ENCODE data around the gene SCRN1. TPM values are rescaled to one million over a fixed set of nuclear protein-coding genes. Genes with fewer than 3 reads are reported as not detected.
"Not testable (repeated sequence)": the region's sequence is repeated elsewhere in the genome, so short reads cannot be mapped to it uniquely, and the experiment has no call there.

SCRN1 gene
- total RNA-seq, 1 donor, result 113 TPM

GRCh38 chr7:29971566-29972314 is 17.9 kb downstream of the SCRN1 start:
- DNase-seq (ENCODE audit: low read depth), result no peak
- no peak for TF ChIP-seq CTCF (IDR thresholded peaks at IDR 0.05; ENCODE audit: insufficient read depth, low read depth, low read length)
- H3K4me3 ChIP-seq (ENCODE audit: low read depth, low read length), result no peak overlapping the region

GRCh38 chr7:29970158-29970557 is 19.4 kb downstream of the SCRN1 start:
- no peak for TF ChIP-seq CTCF (IDR thresholded peaks at IDR 0.05; ENCODE audit: insufficient read depth, low read depth, low read length)
- no peak overlapping the region for H3K4me3 ChIP-seq (ENCODE audit: low read depth, low read length)
- DNase-seq (ENCODE audit: low read depth), result no peak

- DNase-seq (ENCODE audit: low read depth), result no peak
- no peak overlapping the region for H3K4me3 ChIP-seq (ENCODE audit: low read depth, low read length)
- no peak for TF ChIP-seq CTCF (IDR thresholded peaks at IDR 0.05; ENCODE audit: insufficient read depth, low read depth, low read length)
Observed at GRCh38 chr7:29969738-29970137, 19.9 kb downstream of the SCRN1 start.

- no peak for TF ChIP-seq CTCF (IDR thresholded peaks at IDR 0.05; ENCODE audit: insufficient read depth, low read depth, low read length)
- peak; percentile 64 for DNase-seq (ENCODE audit: low read depth)
- no peak overlapping the region for H3K4me3 ChIP-seq (ENCODE audit: low read depth, low read length)
Observed at GRCh38 chr7:29968683-29969395, 20.8 kb downstream of the SCRN1 start.

GRCh38 chr7:29965030-29965429 is 24.6 kb downstream of the SCRN1 start:
- DNase-seq (ENCODE audit: low read depth), result no peak
- H3K4me3 ChIP-seq (ENCODE audit: low read depth, low read length), result no peak overlapping the region
- no peak for TF ChIP-seq CTCF (IDR thresholded peaks at IDR 0.05; ENCODE audit: insufficient read depth, low read depth, low read length)

- no peak for DNase-seq (ENCODE audit: low read depth)
- TF ChIP-seq CTCF (IDR thresholded peaks at IDR 0.05; ENCODE audit: insufficient read depth, low read depth, low read length), result no peak
- H3K4me3 ChIP-seq (ENCODE audit: low read depth, low read length), result no peak overlapping the region
Observed at GRCh38 chr7:29962035-29962434, 27.6 kb downstream of the SCRN1 start.

- not testable (repeated sequence) for H3K4me3 ChIP-seq (ENCODE audit: low read depth, low read length); DNase-seq (ENCODE audit: low read depth)
Observed at GRCh38 chr7:29961611-29962010, 28.0 kb downstream of the SCRN1 start.
